A673 (cell line): ENCODE data around the gene AGR3. TPM values are rescaled to one million over a fixed set of nuclear protein-coding genes. Genes with fewer than 3 reads are reported as not detected.
"Not testable (repeated sequence)": the region's sequence is repeated elsewhere in the genome, so short reads cannot be mapped to it uniquely, and the experiment has no call there.

Experiments
- BruUV-seq: library from RNA; stranded (reverse); fragments of 400-500 nt; replicated peaks from 2 replicates; lab custom pipeline; 2021; lab: Mats Ljungman, UMichigan
- CTCF ChIA-PET: fragments of 300-600 bp; sonication (Branson Sonifier 250); formaldehyde crosslinking; loops from one replicate; lab custom pipeline; 2022; ENCODE audit warnings: antibody characterized with exemption; lab: Charles Lee
- POLR2A ChIA-PET: fragments of 300-600 bp; sonication (Branson Sonifier 250); formaldehyde crosslinking; loops from one replicate; lab custom pipeline; 2022; ENCODE audit warnings: antibody characterized with exemption; ENCODE audit not compliant: low non-redundant PET; lab: Charles Lee
- DNase-seq: peaks from one replicate; pipeline ENCODE4 v3.0.0-alpha.2; 2015; ENCODE audit warnings: low spot score
- H3K27ac ChIP-seq: fragments of 200-600 bp; sonication (generic); 2 replicates; pipeline ENCODE4 v1.5.1; 2016; ENCODE audit warnings: mixed run types, low read depth, mild to moderate bottlenecking, mixed read lengths, antibody characterized with exemption, low read length; ENCODE audit not compliant: poor library complexity, severe bottlenecking
- H3K27me3 ChIP-seq: fragments of 200-600 bp; sonication (generic); replicated peaks from 2 replicates; pipeline ENCODE4 v1.6.1; 2017; ENCODE audit warnings: mixed run types, low read depth, mild to moderate bottlenecking, mixed read lengths, antibody characterized with exemption, low read length; ENCODE audit not compliant: insufficient read depth, poor library complexity
- H3K36me3 ChIP-seq: fragments of 200-600 bp; sonication (generic); 2 replicates; pipeline ENCODE4 v1.6.1; 2016; ENCODE audit warnings: mixed run types, mild to moderate bottlenecking, mixed read lengths, antibody characterized with exemption, low read length; ENCODE audit not compliant: insufficient read depth, poor library complexity, severe bottlenecking
- H3K4me1 ChIP-seq: fragments of 200-600 bp; sonication (generic); 2 replicates; pipeline ENCODE4 v1.6.1; 2017; ENCODE audit warnings: mixed run types, mild to moderate bottlenecking, mixed read lengths, antibody characterized with exemption, low read length; ENCODE audit not compliant: insufficient read depth, poor library complexity, severe bottlenecking
- H3K4me3 ChIP-seq: fragments of 200-600 bp; sonication (generic); 2 replicates; pipeline ENCODE4 v1.5.1; 2016; ENCODE audit warnings: low read depth, mixed run types, mild to moderate bottlenecking, mixed read lengths, low read length; ENCODE audit not compliant: poor library complexity, severe bottlenecking
- H3K9me3 ChIP-seq: fragments of 200-600 bp; sonication (generic); 2 replicates; pipeline ENCODE4 v1.6.1; 2016; ENCODE audit warnings: mixed run types, low read depth, mild to moderate bottlenecking, mixed read lengths, antibody characterized with exemption, low read length; ENCODE audit not compliant: poor library complexity, severe bottlenecking
- EZH2 ChIP-seq: fragments of 200-600 bp; sonication (generic); IDR thresholded peaks from 2 replicates; pipeline ENCODE4 v1.6.1; 2017; ENCODE audit warnings: borderline replicate concordance, low read depth, mild to moderate bottlenecking, mixed read lengths, antibody characterized with exemption, low read length; ENCODE audit not compliant: poor library complexity, severe bottlenecking
- intact Hi-C: fragments of 100-400 bp; cut with micrococcal nuclease; formaldehyde crosslinking; loops from one replicate; pipeline ENCODE4 v1.10.0; 2022; ENCODE audit not compliant: unreplicated experiment
- total RNA-seq: library from RNA; stranded (reverse); gene quantifications from 2 replicates; pipeline ENCODE4 v1.2.3, GENCODE V29; 2021
- TF ChIP-seq, protein P1 (sequence below): fragments of 300-800, 200-600 bp; sonication (generic); conservative IDR thresholded peaks from 2 replicates; pipeline ENCODE4 v1.5.1; 2017; ENCODE audit warnings: low read depth, mild to moderate bottlenecking, antibody characterized with exemption, low read length, moderate library complexity, mixed read lengths

Gene AGR3
- total RNA-seq, 1 experiment from 2014 or later: not detected

DNA sequence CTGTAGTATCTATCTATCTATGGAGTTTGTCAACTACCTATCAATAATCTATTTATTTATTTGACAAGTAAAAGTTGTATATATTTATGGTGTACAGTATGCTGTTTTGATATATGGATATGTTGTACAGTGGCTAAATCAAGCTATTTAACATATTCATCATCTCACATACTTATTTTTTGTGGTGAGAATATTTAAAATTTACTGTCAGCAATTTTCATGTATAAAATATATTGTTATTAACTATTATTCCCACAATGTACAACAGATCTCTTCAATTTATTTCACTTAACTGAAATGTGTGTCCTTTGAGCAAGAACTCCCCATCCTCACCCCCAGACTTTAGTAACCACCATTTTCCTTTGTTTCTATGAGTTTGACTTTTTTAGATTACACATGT lies 14.5 kb downstream of the AGR3 start:
- BruUV-seq: no TSS peak

DNA sequence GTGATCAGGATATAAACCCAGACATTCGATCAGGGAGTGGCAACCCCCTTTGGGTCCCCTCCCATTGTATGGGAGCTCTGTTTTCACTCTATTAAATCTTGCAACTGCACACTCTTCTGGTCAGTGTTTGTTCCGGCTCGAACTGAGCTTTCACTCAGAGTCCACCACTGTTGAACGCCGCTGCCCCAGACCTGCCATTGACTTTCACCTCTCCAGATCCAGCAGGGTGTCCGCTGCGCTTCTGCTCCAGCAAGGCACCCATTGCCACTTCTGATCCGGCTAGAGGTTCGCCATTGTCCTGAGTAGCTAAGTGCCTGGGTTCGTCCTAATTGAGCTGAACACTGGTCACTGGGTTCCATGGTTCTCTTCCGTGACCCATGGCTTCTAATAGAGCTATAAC lies 28.6 kb downstream of the AGR3 start:
- intact Hi-C loops, POLR2A ChIA-PET: not testable (repeated sequence)

More for the DNA sequence above, 14.5 kb downstream of the AGR3 start:
- Histone ChIP-seq H3K36me3 (no peaks in the 10 kb centered on the region), H3K4me1 (no peaks in the 10 kb centered on the region), H3K27ac (no peak overlapping the region), H3K9me3 (peaks cover 4% of the 10 kb centered on the region), H3K4me3 (no peak overlapping the region), H3K27me3 (no peaks in the 10 kb centered on the region)
- CTCF ChIA-PET: no interaction called here
- POLR2A ChIA-PET: no interaction called here
- no peak for DNase-seq
- intact Hi-C loops: no loop called here
- TF ChIP-seq, protein P1, sequence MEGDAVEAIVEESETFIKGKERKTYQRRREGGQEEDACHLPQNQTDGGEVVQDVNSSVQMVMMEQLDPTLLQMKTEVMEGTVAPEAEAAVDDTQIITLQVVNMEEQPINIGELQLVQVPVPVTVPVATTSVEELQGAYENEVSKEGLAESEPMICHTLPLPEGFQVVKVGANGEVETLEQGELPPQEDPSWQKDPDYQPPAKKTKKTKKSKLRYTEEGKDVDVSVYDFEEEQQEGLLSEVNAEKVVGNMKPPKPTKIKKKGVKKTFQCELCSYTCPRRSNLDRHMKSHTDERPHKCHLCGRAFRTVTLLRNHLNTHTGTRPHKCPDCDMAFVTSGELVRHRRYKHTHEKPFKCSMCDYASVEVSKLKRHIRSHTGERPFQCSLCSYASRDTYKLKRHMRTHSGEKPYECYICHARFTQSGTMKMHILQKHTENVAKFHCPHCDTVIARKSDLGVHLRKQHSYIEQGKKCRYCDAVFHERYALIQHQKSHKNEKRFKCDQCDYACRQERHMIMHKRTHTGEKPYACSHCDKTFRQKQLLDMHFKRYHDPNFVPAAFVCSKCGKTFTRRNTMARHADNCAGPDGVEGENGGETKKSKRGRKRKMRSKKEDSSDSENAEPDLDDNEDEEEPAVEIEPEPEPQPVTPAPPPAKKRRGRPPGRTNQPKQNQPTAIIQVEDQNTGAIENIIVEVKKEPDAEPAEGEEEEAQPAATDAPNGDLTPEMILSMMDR: no peak
- TF ChIP-seq EZH2: no peak

DNA sequence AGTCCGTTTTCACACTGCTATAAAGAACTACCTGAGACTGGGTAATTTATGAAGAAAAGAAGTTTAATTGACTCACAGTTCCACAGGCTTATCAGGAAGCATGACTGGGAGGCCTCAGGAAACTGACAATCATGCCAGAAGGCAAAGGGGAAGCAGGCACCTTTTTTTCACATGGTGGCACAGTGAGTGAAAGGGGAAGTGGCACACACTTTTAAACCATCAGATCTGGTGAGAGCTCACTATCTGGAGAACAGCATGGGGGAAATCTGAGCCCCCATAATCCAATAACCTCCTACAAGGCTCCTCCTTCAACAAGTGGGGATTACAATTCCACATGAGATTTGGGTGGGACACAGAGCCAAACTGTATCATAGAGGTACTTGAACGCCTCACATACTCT lies 30.0 kb downstream of the AGR3 start:
- intact Hi-C loops: no loop called here
- BruUV-seq: no TSS peak
- CTCF ChIA-PET: no interaction called here

More for the DNA sequence above, 28.6 kb downstream of the AGR3 start:
- H3K36me3 ChIP-seq, BruUV-seq, H3K9me3 ChIP-seq, H3K27ac ChIP-seq, H3K27me3 ChIP-seq, H3K4me3 ChIP-seq, H3K4me1 ChIP-seq, CTCF ChIA-PET, DNase-seq: not testable (repeated sequence)

More for the DNA sequence above, 30.0 kb downstream of the AGR3 start:
- H3K27ac ChIP-seq: no peak overlapping the region
- peaks cover 9% of the 10 kb centered on the region for H3K4me1 ChIP-seq
- H3K9me3 ChIP-seq: no peaks in the 10 kb centered on the region
- no peaks in the 10 kb centered on the region for H3K36me3 ChIP-seq
- POLR2A ChIA-PET: no interaction called here
- H3K27me3 ChIP-seq: no peaks in the 10 kb centered on the region
- TF ChIP-seq, protein P1: no peak
- TF ChIP-seq EZH2: no peak
- no peak overlapping the region for H3K4me3 ChIP-seq
- DNase-seq: peak; percentile 71
